Measurements from ENCODE around the gene UTF1.
"Not testable (repeated sequence)": the region's sequence is repeated elsewhere in the genome, so short reads cannot be mapped to it uniquely, and the experiment has no call there.

UTF1 gene

GRCh38 chr10:133207627-133208026 lies 22.4 kb upstream of the UTF1 start:
- no peak for DNase-seq

- no peak for DNase-seq
These were observed 21.6 kb upstream of the UTF1 start for GRCh38 chr10:133208466-133208865.

DNA sequence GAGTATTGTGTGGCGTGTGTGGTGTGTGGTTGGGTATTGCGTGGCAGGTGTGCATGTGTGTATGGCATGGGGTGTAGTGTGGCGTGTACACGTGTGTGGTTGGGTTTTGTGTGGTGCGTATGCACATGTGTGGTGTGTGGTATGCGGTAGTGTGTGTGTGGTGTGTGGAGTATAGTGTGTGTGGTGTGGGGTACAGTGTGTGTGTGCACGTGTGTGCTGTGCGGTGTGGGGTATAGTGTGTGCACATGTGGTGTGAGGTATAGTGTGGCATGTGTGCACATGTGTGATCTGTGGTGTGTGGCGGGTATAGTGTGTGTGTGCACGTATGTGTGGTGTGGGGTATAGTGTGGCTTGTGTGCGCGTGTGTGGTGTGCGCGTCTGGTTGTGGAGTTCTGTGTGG lies 20.9 kb upstream of the UTF1 start:
- DNase-seq, result no peak

DNA sequence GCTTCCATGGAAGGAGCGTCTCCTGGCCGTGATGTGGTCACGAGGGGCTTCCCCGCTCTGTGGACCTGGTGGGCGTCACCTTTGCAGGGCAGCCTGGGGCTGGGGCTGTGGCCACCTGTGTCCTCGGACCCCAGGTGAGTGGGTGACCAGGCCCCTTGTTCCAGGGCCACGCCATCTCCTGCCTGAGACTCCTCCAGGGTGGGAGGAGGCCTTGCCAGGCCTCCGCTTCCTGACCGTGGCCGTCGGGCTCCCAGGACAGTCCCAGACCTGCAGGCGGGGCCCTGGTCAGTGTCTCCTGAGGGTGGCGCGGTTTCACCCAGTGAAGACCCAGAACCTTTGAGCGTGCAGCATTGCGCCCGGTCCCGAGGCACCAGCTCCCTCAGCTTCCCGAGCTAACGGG lies 20.4 kb upstream of the UTF1 start:
- no peak for DNase-seq

DNA sequence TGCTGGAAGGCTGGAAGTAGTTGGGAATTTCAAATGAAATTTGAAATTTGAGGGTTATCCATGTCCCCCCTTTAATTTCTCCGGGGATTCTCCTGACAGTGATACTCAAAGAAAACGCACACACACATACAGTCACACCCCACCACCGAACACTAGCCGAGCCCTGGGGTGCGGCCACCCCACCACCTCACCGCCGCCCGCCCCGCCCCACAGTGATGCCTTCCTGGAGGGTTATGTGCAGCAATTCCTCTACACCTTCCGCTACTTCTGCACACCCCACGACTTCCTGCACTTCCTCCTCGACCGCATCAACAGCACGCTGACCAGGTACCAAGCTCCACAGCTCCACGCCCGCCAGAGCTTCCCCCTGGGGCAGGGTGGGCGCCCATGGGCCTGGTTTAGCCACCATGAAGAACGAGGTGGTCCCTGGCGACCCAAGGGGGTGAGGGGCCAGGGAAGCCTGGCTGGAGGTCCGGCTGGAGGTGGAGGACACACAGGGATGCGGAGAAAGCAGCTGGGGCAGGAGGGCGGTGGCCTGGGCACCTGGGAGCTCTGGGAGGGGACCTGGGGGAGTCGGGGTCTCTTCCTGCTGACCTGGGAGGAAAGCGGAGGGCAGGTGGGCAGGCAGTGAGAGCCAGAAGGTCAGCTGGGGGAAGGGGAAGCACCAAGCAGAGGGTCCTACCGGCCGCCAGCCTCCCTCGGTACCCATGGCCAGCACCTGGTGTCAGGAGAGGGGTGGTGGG lies 19.4 kb upstream of the UTF1 start:
- no peak for DNase-seq

GRCh38 chr10:133211141-133211830 lies 18.7 kb upstream of the UTF1 start:
- no peak for DNase-seq

DNA sequence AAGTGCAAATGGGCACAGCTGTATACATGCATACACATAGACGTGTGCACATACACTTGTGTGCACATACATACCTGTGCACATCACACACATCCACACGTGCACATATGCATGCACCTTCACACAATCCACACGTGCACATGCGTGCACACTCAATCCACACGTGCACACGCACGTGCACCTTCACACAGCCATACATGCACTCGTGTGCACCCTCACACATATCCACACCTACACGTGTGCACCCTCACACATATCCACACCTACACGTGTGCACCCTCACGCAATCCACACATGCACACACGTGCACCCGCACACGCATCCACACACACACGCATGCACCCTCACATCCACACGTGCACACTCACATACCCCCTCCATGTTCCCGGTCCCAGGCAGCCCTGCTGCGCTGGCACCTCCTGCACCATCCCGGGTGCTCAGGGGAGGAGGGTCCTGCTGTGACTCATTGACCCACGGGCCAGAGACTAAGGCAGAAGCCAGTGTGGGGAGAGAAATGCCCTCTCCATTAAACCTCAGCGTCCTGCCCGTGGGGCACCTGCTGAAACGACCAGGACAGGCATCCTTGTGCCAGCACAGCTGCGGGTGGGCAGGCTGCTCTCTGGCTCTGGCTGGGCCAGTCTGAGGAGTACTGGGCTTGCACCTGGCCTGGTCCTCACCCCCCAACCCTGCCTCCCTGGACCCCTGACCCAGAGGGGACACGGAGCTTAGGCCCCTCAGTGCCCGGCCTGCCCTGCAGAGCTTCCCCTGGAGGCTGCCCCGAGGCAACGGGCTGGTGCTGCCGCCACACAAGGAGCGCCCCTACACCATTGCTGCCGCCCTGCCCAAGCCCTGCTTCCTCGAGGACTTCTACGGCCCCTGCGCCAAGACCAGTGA lies 17.8 kb upstream of the UTF1 start:
- no peak for DNase-seq

DNA sequence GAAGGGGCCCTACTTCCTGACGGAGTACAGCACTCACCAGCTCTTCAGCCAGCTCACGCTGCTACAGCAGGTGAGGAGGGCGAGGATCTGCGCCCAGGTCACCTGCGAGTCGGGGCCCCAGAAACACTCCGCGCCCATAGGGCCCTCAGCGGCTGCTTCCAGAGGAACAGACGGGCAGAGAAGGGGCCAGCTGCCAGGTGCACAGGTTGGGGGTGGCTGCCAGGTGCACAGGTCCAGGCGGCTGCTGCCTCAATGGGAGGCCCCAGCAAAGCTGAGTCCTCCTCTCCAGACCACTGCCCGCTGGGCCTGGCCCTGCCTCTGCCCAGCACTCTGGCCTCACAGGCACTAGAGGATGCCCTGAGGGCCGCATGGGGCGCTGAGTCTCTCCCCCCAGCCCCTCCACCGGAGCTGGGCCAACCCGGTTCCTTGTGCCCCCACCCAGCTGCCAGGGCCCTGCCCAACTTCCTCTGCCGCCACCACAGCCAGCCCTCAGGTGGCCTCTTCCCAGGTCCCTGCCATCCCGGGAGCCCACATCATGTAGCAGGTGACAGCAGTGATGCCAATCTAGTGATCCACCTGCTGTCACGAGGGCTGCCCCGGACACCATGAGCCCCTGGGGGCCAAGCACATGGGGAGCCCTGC lies 17.0 kb upstream of the UTF1 start:
- DNase-seq, result no peak

- no peak for DNase-seq
These were observed 16.2 kb upstream of the UTF1 start for GRCh38 chr10:133213641-133214467.

DNA sequence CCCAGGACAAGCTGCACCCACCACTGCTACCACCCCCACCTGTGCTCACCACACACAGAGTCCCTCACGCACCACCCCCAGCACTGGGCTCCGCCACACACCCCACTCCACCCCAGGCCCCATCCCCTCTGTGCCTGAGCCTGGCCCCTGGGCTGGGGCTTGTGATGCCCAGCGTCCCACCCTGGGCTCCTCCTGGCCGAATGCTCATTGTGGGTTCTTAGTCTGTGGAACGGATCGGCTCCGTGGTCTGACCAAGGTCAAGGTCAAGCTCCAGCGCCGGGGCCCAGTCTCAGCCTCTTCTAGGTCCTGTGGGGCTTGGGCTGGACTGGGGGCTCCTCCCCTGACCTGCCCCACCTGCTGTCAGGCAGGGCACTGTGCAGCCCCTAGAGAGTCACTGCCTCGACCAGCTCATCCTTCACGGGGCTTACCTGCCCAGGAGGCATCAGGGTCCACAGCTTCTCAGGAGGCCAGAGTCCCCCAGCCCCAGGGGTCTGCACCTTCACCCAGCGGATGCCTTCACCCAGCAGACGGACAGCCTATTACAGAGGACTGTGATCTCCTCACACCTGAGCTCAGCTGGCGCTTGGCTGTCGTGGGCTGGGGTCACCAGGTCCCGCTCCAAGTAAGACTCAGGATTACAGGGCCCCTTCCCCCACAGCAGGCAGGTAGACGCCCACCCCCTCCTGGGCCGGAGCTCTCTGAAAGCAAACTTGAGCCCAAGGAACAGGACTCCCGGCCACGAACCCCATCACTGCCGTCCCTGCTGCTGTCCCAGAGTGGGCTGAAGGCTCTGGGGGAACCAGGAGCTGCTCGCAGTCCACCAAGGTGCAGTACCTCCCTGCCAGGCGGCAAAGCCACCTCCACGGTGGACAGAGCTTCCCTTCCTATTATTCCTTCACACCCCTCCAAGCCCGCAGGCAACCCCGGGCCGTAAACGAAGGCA lies 15.3 kb upstream of the UTF1 start:
- DNase-seq, result no peak

- no peak for DNase-seq
These were observed 14.4 kb upstream of the UTF1 start for GRCh38 chr10:133215586-133215985.

- DNase-seq, result no peak
These were observed 13.2 kb upstream of the UTF1 start for GRCh38 chr10:133216776-133217175.

DNA sequence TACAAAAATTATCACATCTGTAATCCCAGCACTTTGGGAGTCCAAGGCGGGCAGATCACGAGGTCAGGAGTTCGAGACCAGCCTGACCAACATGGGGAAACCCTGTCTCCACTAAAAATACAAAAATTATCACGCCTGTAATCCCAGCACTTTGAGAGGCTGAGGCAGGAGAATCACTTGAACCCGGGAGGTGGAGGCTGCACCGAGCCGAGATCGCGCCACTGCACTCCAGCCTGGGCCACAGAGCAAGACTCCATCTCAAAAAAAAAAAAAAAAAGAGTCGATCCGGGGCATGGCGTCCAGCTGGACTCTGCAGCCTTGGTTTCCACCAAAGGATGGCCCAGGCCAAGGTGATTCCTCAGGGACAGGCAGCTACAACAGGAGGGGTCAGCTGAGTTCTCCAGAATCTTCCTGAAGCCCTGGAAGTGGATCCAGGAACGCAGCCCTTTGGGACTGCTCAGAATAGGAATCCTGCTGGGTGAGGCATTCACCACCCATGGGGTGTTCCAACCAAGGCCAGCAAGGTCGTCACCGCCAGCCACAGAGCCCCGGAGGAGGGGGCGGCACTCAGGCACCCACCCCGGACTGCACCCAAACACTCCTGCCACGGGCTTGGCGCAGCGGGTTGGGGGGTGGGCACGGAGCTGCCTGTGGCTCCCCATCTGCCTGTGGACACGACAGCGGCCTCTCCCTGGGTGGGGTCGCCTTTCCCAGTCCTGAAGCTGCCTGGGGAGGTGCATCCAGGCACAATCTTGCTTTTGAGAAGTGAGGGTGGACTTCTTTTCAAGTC lies 12.0 kb upstream of the UTF1 start:
- DNase-seq, result no peak

- DNase-seq, result no peak
These were observed 11.1 kb upstream of the UTF1 start for GRCh38 chr10:133218891-133219290.

DNA sequence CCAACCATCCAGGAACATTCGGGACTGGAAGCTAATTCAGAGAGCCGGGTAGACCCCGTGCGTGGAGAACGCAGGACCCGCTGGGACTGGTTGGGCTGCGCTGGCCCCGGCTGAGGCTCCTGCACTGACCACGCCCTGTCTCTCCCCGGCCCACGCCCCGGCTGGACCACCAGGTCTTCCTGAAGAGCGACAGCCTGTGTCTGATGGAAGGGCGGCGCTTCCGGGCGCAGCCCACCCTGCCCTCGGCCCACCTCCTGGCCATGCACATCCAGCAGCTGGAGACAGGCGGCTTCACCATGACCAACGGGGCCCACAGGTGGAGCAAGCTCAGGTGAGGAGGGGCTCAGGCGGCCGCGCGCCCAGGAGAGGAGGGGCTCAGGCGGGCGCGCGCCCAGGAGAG lies 10.2 kb upstream of the UTF1 start:
- DNase-seq, result no peak

DNA sequence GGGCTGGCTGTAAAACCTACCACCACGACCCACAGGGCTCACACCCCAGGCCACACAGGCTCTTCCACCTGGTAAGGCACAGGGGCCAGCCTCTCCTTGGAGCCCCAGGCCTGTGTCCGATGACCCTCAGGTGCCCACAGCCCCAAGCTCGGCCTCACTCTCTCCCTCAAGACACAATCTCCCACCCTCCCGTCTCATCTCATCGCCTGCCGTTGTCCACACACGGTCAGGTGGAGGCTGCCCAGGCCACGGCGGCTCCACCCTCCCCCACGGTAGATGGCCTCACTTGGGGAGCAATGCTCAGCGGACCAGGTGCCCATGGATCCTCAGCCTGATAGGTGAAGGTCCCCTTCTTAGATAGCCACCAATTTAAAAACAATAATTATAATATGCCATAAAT lies 8.7 kb upstream of the UTF1 start:
- no peak for DNase-seq

DNA sequence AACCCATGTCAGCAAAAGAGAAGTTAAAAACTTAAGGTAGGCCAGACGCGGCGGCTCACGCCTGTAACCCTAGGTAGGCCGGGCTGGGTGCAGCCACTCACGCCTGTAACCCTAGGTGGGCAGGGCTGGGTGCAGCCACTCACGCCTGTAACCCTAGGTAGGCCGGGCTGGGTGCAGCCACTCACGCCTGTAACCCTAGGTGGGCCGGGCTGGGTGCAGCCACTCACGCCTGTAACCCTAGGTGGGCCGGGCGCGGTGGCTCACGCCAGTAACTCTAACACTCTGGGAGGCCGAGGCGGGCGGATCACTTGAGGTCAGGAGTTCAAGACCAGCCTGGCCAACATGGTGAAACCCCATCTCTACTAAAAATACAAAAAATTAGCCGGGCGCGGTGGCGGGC lies 8.3 kb upstream of the UTF1 start:
- DNase-seq, result not testable (repeated sequence)

GRCh38 chr10:133224076-133224475 lies 5.9 kb upstream of the UTF1 start:
- no peak for DNase-seq

Data from amygdala (tissue), 56 donors.